ENCODE measurements around the gene BFAR. TPM values are rescaled to one million over a fixed set of nuclear protein-coding genes. Genes with fewer than 3 reads are reported as not detected.

The BFAR gene
- total RNA-seq (2022; extraction: Qiagen RNA extraction; ENCODE audit: low read depth), result 79.6 to 97.0 TPM (median 92.3 TPM) in 5 replicates

GRCh38 chr16:14632693-14633569 lies at the start of gene BFAR:
TSS of gene BFAR (plus strand) at chr16:14632951. CDS start at chr16:14644347, 11,396 bp downstream.

GRCh38 chr16:14629919-14630619 lies 2.7 kb upstream of the BFAR start, which contains the start of gene PARN:
TSS of gene PARN (minus strand) at chr16:14630260. CDS start at chr16:14630125, 135 bp downstream.

GRCh38 chr16:14694129-14694528 lies 61.4 kb downstream of the BFAR start, which contains the start of gene PLA2G10:
TSS of gene PLA2G10 (minus strand) at chr16:14694308. CDS start at chr16:14694229, 79 bp downstream.

GRCh38 chr16:14703156-14704011 lies 70.6 kb downstream of the BFAR start, which contains the start of gene NPIPA3:
TSS of gene NPIPA3 (plus strand) at chr16:14703411. CDS start at chr16:14708944, 5,533 bp downstream.

Other genes with a start within 250 kb of the BFAR start
- gene PARN, start 2.7 kb upstream of the BFAR start, total RNA-seq (2022; extraction: Qiagen RNA extraction; ENCODE audit: low read depth), result 34.3 to 44.2 TPM (median 38.4 TPM) in 5 replicates
- gene PLA2G10, start 61.4 kb downstream of the BFAR start, total RNA-seq (2022; extraction: Qiagen RNA extraction; ENCODE audit: low read depth), result 0.17 to 0.25 TPM in 2 of 5 replicates, not detected in the others
- gene NPIPA3, start 70.5 kb downstream of the BFAR start, total RNA-seq (2022; extraction: Qiagen RNA extraction; ENCODE audit: low read depth), result 1.1 to 1.9 TPM (median 1.3 TPM) in 5 replicates
- gene NPIPA2, start 109.6 kb downstream of the BFAR start, total RNA-seq (2022; extraction: Qiagen RNA extraction; ENCODE audit: low read depth), result 0.39 to 2.0 TPM (median 1.1 TPM) in 5 replicates
- gene NOMO1, start 200.8 kb downstream of the BFAR start, total RNA-seq (2022; extraction: Qiagen RNA extraction; ENCODE audit: low read depth), result 92.3 to 104 TPM (median 95.3 TPM) in 5 replicates

Data from A549 treated with DMSO at 1 μM for 4 hours (cell line).